Iris pigment epithelial cell (primary cell): ENCODE data around the gene MEI1.

Experiments used
- DNase-seq: peaks from one replicate; pipeline ENCODE4 v3.0.0-alpha.2; 2011; ENCODE audit warnings: low read depth

The MEI1 gene

GRCh38 chr22:41841085-41841712 is 141.9 kb downstream of the MEI1 start:
- DNase-seq = no peak

GRCh38 chr22:41842996-41843970 is 144.0 kb downstream of the MEI1 start:
- DNase-seq = no peak

DNA sequence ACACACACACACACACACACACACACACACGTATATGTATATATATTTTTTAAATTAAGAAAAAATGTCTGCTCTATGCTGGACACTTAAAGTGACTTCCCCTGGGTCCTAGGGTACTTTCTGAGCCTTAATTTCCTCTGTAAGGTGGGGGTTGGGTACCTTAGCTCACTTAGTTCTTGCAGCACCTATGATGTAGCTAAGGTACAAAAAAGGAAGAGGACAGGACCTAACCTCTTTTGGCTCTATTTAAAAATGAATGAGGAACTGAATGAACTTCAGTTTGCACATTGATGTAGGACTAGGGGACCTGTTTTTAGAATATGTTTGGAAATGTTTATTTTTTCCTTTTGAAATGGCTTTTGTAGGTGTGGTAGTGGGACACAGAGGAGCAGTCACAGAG is 144.7 kb downstream of the MEI1 start:
- no peak for DNase-seq

GRCh38 chr22:41844513-41844912 is 145.2 kb downstream of the MEI1 start:
- no peak for DNase-seq

GRCh38 chr22:41845380-41846267 is 146.3 kb downstream of the MEI1 start:
- no peak for DNase-seq

- DNase-seq = no peak
Observed at GRCh38 chr22:41846268-41846987, 147.1 kb downstream of the MEI1 start.

DNA sequence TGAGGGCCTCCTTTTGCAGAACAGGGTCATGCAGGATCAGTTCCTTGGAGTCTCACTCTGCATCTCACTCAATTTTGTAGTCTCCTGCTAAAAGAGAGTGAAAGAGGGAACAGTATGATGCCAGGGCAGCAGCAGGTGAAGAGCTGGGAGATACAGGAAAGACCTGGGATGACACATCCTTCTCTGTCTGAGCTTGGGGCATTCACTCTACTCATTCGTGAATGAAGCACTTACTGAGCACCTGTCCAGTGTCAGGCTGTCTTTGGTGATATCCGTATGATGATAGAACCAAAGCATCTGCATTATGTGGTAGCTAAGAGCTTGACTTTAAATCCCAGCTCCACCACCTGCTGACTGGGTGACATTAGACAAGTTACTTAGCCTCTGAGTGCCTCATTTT is 148.0 kb downstream of the MEI1 start:
- DNase-seq = no peak

DNA sequence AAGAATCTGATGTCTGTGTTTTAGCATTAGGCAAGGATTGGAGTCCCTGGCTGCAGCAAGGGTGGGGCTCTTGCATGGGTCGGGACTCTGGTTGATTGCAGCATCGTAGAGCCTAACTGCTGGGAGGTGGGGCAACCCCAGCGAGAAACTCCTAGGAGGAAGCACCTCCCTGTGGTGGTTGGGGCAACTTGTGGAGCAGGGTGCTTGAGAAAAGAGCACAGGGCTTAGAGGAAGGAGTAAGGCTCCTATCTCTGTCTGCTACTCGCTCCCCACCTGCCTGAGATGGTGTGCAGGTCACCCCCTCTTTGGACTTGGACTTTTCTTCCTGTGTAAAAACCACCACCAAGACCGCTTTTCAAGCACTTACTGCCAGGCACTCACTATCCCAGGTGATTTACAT is 149.2 kb downstream of the MEI1 start:
- DNase-seq = peak; percentile 55
